GM18868 (cell line): ENCODE data around the gene ALKBH2.

Experiments used
- ATAC-seq: cut with Tn5 transposase; IDR thresholded peaks from one replicate; pipeline ENCODE4 v1.9.1; 2021; ENCODE audit warnings: mild to moderate bottlenecking, moderate library complexity; ENCODE audit not compliant: unreplicated experiment

The ALKBH2 gene

DNA sequence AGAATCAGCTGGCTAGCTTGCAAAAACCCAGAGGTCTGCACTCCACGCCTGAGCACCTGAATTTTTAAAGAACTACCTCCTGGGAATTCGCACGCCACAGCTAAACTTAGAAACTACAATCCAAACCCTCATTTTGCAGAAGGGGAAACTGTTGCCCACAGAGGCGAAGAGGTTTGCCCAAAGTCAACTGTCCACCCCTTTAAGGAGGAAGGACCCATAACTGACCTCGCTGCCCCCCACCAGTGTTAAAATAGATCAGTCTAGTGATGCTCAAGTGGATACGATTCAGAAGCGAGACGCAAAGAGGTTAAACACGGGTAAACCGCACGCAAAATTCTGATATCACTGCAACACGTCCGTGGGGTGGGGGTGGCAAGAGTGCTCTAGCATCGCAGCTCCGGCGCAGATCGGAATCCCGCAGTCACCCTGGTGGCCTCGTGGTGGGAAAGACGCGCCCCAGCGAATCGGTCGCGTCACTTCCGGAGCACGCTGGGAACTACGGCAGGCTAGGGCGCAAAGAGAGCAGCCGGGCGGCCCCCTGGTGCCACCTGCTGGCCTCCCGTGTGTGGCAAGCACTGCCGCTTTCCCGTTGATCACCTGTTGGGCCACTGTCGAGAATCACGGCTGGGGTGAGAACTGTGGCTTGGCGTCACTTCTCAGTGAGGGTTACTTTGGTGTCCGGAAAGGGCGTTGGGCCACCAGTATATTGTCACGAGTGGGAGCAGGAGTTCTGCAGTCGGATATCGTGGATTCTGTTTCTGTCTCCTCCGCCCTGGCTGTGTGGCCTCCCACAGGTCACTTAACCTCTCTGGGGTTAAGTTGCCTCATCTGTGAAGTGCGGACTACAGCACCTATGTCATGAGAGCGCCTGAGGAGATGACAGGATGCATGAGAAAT, at the start of gene ALKBH2:
Gene ALKBH2, minus strand, starts transcription at position 451 of the 897 bp plus-strand sequence. CDS start 686 bp downstream, outside the sequence.
- ATAC-seq, result peak; percentile 67

DNA sequence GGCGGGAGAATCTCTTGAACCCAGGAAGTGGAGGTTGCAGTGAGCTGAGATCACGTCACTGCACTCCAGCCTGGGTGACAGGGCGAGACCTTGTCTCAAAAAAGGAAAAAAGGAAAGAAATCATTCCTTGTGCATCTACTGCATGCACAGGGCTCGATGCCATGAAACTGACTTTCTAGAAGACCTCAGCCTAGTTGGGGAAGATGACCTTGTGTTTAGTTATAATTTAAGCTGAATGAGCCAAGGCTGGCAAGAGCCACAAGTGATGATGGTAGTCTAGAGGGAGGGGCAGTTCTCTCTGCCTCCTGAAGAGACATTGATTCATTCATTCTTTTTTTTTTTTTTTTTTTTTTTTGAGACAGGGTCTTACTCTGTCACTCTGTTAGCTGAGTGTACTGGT, 47.3 kb upstream of the ALKBH2 start:
- ATAC-seq, result no peak

DNA sequence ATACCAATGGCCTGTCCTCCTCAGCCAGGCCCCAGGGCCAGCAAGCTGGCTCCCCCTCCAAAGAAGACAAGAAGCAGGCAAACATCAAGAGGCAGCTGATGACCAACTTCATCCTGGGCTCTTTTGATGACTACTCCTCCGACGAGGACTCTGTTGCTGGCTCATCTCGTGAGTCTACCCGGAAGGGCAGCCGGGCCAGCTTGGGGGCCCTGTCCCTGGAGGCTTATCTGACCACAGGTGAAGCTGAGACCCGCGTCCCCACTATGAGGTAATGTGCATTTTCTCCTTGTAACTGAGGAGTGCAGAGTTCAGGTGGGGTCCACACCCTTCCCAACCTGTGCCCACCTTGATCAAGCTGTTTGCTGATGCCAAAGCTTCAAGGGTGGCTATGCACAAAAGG, 46.5 kb upstream of the ALKBH2 start:
- no peak for ATAC-seq

DNA sequence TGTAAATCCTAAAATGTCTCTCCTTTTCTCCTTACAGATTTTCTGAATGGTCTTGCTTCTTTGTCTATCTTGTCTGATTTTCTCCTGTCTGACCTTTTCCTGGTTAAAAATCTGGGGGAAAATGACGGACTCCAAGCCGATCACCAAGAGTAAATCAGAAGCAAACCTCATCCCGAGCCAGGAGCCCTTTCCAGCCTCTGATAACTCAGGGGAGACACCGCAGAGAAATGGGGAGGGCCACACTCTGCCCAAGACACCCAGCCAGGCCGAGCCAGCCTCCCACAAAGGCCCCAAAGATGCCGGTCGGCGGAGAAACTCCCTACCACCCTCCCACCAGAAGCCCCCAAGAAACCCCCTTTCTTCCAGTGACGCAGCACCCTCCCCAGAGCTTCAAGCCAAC, 46.1 kb upstream of the ALKBH2 start:
- no peak for ATAC-seq

DNA sequence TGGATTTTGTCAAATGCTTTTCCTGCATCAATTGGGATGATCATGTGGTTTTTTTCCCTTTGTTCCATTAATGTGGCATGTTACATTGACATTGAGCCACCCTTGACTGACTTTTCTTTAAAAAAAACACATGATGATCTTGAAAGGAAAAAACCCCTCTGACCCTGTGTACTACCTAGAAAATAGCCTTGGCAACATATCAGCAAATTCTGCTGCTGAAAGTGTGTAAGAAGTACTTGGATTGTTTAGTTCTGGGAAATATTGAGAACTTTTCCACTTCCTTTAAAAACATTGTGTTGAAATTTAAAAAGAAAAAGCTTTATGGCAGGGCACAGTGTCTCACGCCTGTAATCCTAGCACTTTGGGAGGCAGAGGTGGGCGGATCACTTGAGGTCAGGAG, 43.8 kb upstream of the ALKBH2 start:
- ATAC-seq, result no peak

DNA sequence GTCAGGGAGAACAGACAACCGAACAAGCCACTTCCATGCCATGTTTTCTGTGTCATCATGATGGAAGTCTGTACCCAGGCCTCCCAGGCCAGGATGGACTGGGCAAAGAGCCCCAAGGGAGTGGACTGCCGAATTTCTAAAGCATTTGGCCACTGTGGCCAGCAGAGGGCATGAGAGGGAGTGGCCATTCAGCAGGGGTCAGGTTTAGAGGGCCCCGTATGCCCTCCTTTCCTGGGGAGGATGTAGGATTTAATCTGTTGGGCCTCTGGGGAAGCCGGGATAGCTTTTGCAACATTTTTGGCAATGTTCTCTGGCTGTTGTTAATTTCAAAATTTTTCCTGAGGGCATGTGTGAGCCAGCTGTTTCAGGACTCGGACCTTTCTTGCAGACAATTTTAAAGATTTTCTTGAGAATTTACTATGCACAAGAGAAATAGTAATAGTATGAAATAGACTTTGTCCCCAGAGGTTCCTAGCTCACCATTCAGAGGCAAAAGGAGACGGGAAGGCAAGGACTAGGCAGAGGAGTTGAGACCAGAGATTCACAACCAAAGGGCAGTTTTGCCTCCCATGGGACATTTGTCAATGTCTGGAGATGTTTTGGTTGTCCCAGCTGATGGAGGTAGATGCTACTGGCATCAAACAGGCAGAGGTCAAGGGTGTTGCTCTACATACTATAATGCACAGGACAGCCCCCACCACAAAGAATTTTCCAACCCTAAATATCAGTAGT, 41.1 kb upstream of the ALKBH2 start:
- ATAC-seq, result no peak

DNA sequence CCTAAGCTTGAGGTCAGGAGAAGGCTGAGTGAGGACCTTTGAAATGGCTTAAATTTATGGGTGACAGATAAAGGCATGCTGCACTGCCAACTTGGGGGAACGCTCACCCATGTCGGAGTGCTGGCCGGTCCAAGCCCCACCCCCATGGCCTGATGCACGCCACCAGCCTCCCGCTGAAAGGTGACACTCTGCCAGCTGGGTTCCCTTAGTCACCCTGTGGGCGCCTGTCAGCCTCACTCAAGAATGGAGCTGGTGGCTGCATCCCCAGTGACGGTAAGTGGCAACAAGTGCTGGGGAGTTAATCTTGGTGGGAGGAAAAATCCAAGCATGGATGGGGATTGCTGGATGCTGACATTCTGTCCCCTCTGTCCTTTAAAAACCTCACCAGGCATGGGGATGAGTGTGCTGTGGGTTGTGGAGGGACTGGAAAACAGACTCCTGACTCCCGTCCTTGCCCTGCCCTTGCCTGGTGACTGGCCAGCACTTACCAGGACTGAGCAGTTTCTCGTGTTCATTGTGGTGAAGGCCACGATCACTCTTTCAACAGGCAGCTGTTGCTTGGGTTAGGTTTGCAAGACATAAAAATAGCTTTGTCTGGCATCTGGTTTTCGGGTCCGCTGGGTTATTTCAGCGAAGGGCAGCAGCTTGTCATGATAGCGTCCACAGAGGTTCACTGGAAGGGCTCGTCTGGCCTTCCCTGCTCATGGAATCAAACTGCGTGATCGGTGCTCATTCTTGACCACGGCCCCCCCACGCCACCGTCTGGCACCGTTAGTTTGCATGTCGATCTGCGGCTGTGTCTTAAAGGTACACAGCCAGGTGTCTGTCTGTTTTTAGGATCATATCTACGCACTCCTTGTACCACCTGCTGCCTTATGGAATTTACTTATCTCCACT, 38.1 kb upstream of the ALKBH2 start:
- ATAC-seq, result no peak

DNA sequence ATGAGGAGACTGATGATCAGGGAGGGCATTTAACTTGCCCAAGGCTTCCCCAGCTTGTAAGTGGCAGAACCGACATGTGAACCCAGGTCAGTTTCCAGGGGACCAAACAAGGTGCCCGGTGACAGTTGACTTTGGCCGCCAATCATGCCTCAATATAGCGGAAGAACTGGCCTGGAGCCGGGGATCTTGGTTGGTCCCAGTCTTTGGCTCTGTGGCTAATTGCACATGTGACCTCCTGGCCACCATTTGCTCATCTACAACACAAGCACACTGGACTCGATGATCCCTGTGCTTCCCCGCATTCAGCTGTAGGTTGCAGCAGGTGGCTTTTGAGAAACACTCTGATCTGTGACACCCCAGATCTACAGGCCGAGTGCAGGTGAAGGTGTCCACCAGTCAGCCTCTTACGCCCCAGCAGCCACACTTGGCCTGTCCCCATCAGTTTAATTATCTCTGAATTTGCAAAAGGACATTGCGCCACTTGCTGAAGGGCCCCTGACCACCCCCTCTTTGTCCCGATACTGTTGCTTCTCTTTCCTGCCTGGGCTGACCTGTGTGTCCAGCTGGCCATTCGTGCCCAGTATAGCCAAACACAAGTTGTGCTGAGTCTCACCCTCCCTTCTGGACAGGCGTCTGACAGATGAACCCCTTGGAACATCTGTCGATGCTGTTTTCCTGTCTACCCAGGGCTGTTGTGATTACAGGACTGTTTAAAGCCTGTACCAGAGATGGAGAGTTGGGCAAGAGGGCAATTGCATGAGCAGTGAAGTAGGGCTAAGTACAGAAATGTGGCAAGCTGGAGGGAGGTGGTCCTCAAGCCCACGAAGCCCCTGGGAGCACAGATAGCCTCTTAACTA, 37.3 kb upstream of the ALKBH2 start:
- ATAC-seq, result no peak

DNA sequence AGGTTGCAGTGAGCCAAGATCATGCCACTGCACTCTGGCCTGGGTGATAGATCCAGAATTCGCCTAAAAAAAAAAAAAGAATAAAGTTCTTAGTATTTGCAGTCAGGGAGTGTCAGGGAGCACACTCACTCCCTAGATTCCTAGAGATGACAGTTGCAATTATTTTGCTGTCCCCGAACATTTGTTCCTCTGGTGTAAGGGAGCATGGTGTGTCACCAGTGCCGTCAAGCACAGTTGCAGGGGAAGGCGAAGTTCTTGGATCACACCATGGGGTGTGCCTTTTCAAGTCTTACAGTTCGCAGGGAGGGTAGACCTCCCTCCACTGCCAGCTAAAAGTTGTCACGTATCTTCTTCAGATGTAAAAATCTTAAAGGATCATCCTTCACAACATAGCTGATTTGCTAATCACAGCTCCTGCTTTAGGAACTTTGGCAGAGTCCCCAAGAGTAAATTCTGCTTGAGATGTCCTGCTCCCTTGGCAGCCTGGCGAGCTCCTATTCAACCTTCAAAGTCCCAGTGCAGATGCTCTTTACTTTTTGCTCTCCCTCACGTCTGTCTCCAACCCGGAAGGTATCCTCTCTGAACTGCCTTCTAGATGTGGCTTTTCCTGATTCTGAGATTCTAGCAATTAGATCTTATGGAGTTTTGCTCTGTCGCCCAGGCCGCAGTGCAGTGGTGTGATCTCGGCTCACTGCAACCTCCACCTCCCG, 34.4 kb upstream of the ALKBH2 start:
- no peak for ATAC-seq

DNA sequence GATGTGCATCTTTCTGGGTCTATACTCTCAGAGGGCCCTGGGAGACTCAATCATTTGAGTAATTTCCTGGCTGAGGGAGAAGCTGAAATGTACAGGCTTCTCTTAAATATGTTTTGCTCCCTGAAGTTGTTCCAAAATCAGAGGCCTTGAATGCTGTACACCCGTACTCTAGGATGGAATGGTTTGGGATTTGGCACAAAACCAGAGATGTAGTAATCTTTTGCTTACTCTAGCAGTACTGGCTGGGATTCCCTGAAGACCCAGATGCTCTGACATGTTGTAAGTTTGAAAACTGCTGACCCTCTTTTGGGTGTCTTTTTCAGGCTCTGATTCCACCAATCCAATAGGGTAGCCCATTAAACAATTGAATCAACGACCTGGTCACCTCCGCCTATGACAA, 33.5 kb upstream of the ALKBH2 start:
- no peak for ATAC-seq

DNA sequence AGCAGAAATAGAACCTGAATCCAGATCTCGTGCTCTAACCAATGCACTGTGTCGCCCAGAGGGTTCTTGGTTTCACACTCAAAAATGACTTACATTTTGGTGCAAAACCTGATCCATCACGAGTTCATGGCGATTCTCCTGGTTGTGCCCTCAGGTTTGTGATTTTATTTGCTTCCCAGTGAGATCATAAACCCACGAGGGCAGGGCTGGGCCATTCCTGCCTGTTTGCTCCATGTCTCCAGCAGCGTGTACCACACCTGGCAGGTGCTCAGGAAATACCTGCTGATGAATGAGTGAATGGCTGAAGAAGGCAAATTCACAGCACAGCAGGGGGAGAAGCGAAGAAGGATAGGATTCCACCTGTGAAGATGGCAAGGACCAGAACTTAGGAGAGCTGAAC, 32.5 kb upstream of the ALKBH2 start:
- ATAC-seq, result no peak

DNA sequence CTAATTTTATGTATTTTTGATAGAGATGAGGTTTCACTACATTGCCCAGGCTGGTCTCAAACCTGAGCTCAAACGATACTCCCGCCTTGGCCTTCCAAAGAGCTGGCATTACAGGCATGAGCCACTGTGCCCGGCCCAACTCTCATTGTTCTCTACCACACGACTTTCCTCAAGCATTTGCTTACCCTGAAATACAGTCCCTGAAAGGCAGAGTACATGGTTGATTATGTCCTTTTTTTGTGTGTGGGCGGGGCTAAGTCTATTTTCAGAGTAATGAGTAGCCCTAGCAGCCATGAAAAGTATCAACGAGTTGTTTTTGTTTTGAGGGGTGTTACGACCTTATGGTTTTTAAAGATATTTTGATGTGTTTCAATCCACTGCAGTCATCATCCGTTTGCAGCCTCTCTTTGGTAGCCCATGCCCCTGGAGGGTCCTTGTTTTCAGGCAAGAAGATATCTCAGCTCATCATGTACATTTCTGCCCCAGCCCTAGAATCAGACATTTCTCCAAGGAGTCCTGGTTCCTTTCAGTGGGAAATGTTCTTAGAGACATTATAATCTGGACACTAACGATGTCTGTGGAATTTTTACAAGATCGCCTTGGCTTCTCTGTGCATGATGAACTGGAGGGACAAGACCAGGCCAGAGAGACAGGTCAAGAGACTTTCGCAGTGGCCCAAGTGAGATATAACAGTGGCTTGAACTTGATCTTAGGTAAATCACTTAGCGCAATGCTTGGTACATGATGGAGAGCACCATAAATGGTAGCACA, 31.8 kb upstream of the ALKBH2 start:
- no peak for ATAC-seq

DNA sequence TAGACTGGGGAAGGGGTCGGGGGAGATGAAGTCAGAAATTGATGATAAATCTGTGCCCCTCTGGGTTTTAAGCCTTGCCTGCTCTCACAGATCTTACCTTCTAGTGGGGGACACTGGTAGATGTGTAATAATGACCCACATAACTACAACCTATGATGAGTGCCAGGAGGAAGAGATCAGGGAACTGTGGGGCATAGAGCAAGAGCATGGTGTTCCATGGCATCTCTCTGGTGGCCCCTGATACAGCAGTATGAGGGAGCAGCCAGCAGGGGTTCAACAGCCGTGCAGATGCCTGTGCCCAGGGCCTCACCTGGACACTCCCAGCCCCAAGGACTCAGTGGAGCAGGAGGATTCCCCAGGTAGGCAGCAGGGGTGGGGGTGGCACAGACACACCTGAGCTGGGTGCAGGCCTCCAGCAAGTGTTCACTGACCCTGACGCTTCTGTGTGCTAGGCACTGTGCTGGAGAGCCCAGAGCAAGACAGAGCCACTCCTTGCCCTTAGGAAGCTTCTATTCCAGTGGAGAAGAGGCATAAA, 28.1 kb upstream of the ALKBH2 start:
- ATAC-seq, result no peak

DNA sequence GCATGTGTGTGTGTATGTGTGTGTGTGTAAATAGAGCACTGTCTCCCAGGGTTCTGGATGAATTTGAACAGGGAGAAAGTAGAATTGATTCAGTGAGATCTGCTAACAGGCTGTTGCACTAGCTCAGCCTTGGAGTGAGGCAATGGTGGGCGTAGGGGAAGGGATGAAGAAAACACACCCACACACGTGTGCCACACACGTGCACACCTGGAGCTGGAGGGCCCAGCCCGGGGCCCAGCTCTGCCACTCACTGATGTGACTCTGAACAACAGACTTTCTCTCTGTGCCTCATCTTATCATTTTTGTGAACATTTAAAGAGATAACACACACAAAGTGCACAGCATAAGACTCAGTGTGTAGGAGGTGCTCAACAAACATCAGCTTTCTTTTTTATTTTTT, 27.3 kb upstream of the ALKBH2 start:
- ATAC-seq, result no peak

DNA sequence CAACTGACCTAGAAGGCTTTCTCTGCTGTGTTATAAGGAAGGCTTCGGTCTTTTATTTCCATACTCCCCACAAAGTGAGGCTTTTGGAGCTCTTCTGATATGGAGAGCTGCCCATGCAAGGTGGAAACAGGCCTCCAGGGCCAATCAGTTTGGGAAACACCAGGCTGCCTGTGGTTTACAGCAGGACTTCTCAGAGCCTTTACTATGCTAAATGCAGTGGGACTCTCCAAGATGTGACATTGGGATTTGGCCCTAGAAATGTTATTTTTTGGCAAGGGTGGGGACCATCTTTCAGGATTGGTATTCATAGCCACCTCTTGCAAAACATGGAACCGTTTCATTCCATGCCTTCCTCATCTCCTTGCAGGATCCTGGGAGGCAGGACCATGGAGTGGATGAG, 26.8 kb upstream of the ALKBH2 start:
- ATAC-seq, result no peak

DNA sequence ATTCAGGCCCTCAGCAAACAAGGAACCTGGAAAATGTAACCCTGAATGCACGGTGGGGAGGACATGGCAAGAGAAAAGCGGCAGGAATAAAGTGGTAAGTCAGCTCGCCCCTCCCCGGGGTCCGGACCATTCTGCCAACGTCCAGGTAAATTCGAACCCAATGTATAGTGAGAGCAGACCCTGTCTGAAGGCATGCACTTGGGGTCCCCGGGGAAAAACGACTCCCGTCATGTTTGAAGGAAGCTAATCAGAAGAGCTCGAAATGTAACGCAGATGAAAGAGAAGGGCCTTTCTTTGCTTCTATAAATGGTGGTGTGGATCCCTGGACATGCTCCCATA, 23.3 kb upstream of the ALKBH2 start:
- no peak for ATAC-seq

DNA sequence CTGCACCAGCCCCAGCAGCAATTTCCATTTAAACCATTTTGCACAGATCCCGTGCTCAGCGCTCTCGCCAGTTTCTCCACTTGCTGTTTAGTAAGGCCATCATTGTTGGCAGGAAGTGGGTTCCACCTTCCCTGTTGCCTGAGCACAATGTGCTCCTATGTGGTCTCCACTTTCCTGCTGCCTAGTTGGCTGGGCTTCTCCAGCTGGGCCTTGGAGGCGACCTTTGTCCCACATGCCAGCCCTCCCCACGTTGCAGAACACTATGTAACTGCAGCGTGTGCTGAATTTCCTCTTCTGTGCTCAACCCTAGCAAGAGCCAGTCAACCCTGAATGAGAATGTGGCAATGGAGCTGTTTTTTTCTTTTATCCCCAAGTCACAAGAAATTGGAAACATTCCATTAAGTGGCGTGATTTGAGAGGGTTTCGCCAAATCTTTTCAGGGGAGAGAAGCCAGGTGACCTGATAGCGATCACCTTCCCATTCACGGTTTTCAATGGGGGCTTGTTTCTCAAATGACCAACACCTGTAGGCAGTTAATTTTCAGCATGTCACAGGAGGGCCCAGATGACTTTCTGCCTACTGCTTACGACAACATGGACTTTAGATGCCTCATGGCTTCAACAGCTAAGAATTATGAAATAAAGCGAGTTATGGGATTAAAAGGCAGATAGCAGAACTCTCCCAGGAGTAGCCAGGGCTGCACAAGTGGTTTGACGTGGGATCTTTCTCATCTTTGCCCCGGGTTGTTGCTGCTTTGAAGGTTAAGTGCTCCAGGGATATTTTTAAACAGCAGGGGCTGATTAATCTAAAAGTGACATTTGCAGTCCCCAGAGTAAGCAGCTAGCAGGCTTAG, 22.7 kb upstream of the ALKBH2 start, which contains the start of gene ACACB:
Gene ACACB, plus strand, starts transcription at position 830 of the 853 bp plus-strand sequence. CDS start 22,819 bp downstream, outside the sequence.
- no peak for ATAC-seq

DNA sequence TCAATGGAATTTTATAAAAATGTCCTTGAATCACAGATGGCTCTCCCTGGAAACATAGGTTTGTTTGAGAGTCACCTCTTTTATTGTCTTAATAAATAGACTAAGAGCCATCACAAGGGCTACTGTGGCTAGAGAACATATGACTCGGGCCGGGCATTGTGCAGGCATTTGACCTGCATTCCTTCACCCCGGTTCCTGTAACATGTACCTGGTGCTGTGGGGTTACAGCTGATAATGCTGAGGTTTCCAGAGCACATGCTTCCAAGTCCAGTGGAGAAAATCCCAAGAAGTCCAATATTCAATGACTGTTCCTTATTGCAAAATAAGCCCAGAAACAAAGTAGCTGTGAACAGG, 22.1 kb upstream of the ALKBH2 start:
- no peak for ATAC-seq
